OCI-LY3 (cell line): ENCODE results near the gene GPR27.

ENCODE experiments used
- H2AFZ ChIP-seq: fragments of 200-600, 300-600 bp; shearing (Covaris generic); 2 replicates; pipeline ENCODE4 v1.6.0; 2014; ENCODE audit warnings: antibody characterized with exemption, low read depth, low read length
- H3K27ac ChIP-seq: fragments of 200-600, 300-600 bp; sonication (generic); 2 replicates; pipeline ENCODE4 v1.5.1; 2014; ENCODE audit warnings: mild to moderate bottlenecking, low read length, moderate library complexity, mixed read lengths
- H3K27me3 ChIP-seq: fragments of 200-600, 300-600 bp; sonication (generic); 2 replicates; pipeline ENCODE4 v1.6.1; 2014; ENCODE audit warnings: low read depth, low read length, mixed read lengths
- H3K36me3 ChIP-seq: fragments of 200-600, 300-600 bp; sonication (generic); replicated peaks from 2 replicates; pipeline ENCODE3; 2014; ENCODE audit warnings: low read depth, low read length, mixed read lengths
- H3K4me1 ChIP-seq: fragments of 300-600, 200-600 bp; sonication (generic); 2 replicates; pipeline ENCODE4 v1.6.1; 2014; ENCODE audit warnings: low read length, mixed read lengths
- H3K4me2 ChIP-seq: fragments of 200-600, 300-600 bp; sonication (generic); 2 replicates; pipeline ENCODE4 v1.6.1; 2014; ENCODE audit warnings: low read length, mixed read lengths
- H3K4me3 ChIP-seq: fragments of 300-600, 200-600 bp; sonication (generic); 2 replicates; pipeline ENCODE4 v1.5.1; 2014; ENCODE audit warnings: antibody characterized with exemption, mild to moderate bottlenecking, low read length, moderate library complexity
- H3K79me2 ChIP-seq: fragments of 300-600, 200-600 bp; shearing (Covaris generic); 2 replicates; pipeline ENCODE4 v1.6.1; 2014; ENCODE audit warnings: mild to moderate bottlenecking, low read length, mixed read lengths
- H3K9ac ChIP-seq: fragments of 300-600, 200-600 bp; shearing (Covaris generic); 2 replicates; pipeline ENCODE4 v1.6.0; 2014; ENCODE audit warnings: mild to moderate bottlenecking, low read length, moderate library complexity
- H3K9me3 ChIP-seq: fragments of 200-600, 300-600 bp; shearing (Covaris generic); 2 replicates; pipeline ENCODE4 v1.6.1; 2014; ENCODE audit warnings: low read length, mixed read lengths; ENCODE audit not compliant: insufficient read depth
- H4K20me1 ChIP-seq: fragments of 200-600, 300-600 bp; sonication (generic); 2 replicates; pipeline ENCODE4 v1.6.1; 2016; ENCODE audit warnings: low read length, mixed read lengths; ENCODE audit not compliant: insufficient read depth
- EZH2phosphoT487 ChIP-seq: fragments of 200-600 bp; shearing (Covaris generic); IDR thresholded peaks from 2 replicates; pipeline ENCODE4 v1.6.1; 2018; ENCODE audit warnings: antibody characterized with exemption, mixed run types, low read depth
- TF ChIP-seq, protein P1 (sequence below): fragments of 200-600, 300-600 bp; sonication (generic); IDR thresholded peaks from 2 replicates; pipeline ENCODE4 v1.5.1; 2014; ENCODE audit warnings: antibody characterized with exemption, low read length, low read depth

GPR27 gene

DNA sequence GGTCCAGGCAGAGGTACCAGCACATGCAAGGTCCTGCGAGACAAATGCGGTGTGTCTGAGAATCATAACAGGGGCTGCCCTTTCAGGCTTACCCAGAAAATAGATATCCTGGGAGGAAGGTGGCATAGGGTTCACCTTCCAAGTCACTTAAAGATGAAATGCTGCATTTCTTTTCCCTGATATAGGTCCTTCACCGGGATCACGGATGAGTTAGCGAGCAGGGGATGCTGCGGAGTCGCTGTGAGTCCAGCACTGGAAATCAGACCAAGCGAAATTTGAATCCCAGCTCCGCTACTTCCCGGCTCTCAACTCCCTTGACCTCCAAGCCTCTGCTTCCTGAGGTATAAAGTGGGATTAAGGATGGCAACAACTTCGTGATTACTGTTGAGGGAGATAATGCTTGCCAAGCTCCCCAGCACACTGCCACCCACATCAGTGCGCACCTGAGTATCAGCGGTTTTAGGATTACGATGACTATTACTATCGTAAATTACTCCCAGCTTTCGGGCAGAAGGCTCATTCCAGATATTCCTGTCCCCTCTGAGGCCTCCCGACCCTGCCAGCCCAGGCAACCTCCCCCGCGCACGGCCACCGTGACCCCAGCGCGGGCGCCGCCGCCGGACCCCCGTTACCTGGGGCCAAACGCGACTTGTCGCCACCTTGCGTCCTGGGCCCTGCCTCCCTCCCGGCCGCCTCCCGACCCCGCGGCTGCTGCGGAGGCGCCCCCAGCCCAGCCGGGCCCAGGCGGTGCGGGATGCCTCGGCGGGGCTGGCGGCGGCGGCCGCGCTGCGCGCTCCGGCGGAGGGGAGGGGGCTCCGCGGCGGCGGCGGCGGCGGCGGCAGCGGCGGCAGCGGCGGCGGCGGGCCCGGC lies 589 bp upstream of the GPR27 start:
- no peaks in the 10 kb centered on the region for H4K20me1 ChIP-seq
- no peaks in the 10 kb centered on the region for H3K79me2 ChIP-seq
- H2AFZ ChIP-seq: no peak overlapping the region
- H3K4me3 ChIP-seq: no peak overlapping the region
- H3K9me3 ChIP-seq: no peaks in the 10 kb centered on the region
- TF ChIP-seq EZH2phosphoT487: no peak
- TF ChIP-seq, protein P1, sequence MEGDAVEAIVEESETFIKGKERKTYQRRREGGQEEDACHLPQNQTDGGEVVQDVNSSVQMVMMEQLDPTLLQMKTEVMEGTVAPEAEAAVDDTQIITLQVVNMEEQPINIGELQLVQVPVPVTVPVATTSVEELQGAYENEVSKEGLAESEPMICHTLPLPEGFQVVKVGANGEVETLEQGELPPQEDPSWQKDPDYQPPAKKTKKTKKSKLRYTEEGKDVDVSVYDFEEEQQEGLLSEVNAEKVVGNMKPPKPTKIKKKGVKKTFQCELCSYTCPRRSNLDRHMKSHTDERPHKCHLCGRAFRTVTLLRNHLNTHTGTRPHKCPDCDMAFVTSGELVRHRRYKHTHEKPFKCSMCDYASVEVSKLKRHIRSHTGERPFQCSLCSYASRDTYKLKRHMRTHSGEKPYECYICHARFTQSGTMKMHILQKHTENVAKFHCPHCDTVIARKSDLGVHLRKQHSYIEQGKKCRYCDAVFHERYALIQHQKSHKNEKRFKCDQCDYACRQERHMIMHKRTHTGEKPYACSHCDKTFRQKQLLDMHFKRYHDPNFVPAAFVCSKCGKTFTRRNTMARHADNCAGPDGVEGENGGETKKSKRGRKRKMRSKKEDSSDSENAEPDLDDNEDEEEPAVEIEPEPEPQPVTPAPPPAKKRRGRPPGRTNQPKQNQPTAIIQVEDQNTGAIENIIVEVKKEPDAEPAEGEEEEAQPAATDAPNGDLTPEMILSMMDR: no peak
- H3K27ac ChIP-seq: no peak overlapping the region
- H3K36me3 ChIP-seq: no peaks in the 10 kb centered on the region
- peaks cover 22% of the 10 kb centered on the region; the same call in 1 of the 2 replicates for H3K27me3 ChIP-seq
- no peaks in the 10 kb centered on the region for H3K4me1 ChIP-seq
- H3K9ac ChIP-seq: no peak overlapping the region
- H3K4me2 ChIP-seq: no peak overlapping the region

DNA sequence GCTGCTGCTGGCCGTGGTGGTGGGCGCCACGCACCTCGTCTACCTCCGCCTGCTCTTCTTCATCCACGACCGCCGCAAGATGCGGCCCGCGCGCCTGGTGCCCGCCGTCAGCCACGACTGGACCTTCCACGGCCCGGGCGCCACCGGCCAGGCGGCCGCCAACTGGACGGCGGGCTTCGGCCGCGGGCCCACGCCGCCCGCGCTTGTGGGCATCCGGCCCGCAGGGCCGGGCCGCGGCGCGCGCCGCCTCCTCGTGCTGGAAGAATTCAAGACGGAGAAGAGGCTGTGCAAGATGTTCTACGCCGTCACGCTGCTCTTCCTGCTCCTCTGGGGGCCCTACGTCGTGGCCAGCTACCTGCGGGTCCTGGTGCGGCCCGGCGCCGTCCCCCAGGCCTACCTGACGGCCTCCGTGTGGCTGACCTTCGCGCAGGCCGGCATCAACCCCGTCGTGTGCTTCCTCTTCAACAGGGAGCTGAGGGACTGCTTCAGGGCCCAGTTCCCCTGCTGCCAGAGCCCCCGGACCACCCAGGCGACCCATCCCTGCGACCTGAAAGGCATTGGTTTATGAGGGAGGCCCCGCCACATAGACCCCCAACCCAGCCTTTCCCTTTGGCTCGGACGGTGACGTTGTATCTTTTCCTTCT lies 1.1 kb downstream of the GPR27 start:
- H3K27me3 ChIP-seq: peaks cover 11% of the 10 kb centered on the region; the same call in 1 of the 2 replicates
- no peaks in the 10 kb centered on the region for H3K4me1 ChIP-seq
- H3K27ac ChIP-seq: no peak overlapping the region
- no peak overlapping the region for H3K9ac ChIP-seq
- no peaks in the 10 kb centered on the region for H3K9me3 ChIP-seq
- no peak overlapping the region for H3K4me3 ChIP-seq
- no peaks in the 10 kb centered on the region for H3K79me2 ChIP-seq
- no peak overlapping the region for H3K4me2 ChIP-seq
- no peak overlapping the region for H2AFZ ChIP-seq
- H3K36me3 ChIP-seq: no peaks in the 10 kb centered on the region
- TF ChIP-seq EZH2phosphoT487: no peak
- TF ChIP-seq, protein P1: no peak
- no peaks in the 10 kb centered on the region for H4K20me1 ChIP-seq

- no peaks in the 10 kb centered on the region for H4K20me1 ChIP-seq
- H3K4me1 ChIP-seq: no peaks in the 10 kb centered on the region
- H3K4me2 ChIP-seq: no peak overlapping the region
- no peak overlapping the region for H3K27ac ChIP-seq
- H3K9ac ChIP-seq: no peak overlapping the region
- no peaks in the 10 kb centered on the region for H3K36me3 ChIP-seq
- H3K79me2 ChIP-seq: no peaks in the 10 kb centered on the region
- H3K27me3 ChIP-seq: peaks cover 13% of the 10 kb centered on the region
- no peak overlapping the region for H3K4me3 ChIP-seq
- TF ChIP-seq EZH2phosphoT487: no peak
- TF ChIP-seq, protein P1: no peak
- no peaks in the 10 kb centered on the region for H3K9me3 ChIP-seq
- H2AFZ ChIP-seq: no peak overlapping the region
Measured at GRCh38 chr3:71758091-71758490, 4.4 kb downstream of the GPR27 start.

DNA sequence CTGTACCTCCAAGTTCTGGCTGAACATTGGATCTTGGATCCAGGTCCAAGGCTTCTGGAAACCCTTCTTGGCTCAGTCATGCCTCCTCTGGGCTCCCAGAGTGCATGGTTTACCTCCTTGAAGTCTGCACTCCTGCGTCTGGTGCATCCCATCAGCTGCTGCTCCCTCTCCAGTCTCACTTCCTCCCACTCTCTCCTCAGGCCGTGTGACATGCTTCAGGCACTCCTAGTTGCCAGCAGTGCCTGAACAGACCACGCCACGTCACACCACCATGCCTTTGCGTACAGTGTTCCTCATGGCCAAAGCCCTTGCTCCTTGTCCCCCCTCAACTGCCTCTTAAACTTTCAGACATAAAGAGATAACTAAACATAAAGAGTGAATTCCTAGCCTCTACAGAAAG lies 5.7 kb downstream of the GPR27 start:
- Histone ChIP-seq H3K4me1 (no peaks in the 10 kb centered on the region), H3K9me3 (no peaks in the 10 kb centered on the region), H3K27ac (no peak overlapping the region), H3K27me3 (peaks cover 18% of the 10 kb centered on the region), H3K4me2 (no peak overlapping the region), H3K9ac (no peak overlapping the region), H2AFZ (no peak overlapping the region), H3K36me3 (no peaks in the 10 kb centered on the region), H4K20me1 (no peaks in the 10 kb centered on the region), H3K79me2 (no peaks in the 10 kb centered on the region), H3K4me3 (no peak overlapping the region)
- no peak for TF ChIP-seq EZH2phosphoT487
- TF ChIP-seq, protein P1: no peak
